HL-60 (cell line): ENCODE measurements around the gene LRRC41.
"Not testable (repeated sequence)": the region's sequence is repeated elsewhere in the genome, so short reads cannot be mapped to it uniquely, and the experiment has no call there.

Experiments
- DNase-seq, 2 experiments: peaks; one replicate each; pipeline ENCODE4 v3.0.0-alpha.2; 2010 to 2020; ENCODE audit warnings: low read depth in 1 of 2, low spot score in 1 of 2
- H3K27ac ChIP-seq: fragments of 250-450 bp; sonication (Bioruptor Pico); replicated peaks from 2 replicates; pipeline ENCODE4 v1.5.1; 2020; ENCODE audit warnings: mild to moderate bottlenecking, moderate library complexity
- H3K27me3 ChIP-seq: fragments of 250-450 bp; sonication (Bioruptor Pico); 2 replicates; pipeline ENCODE4 v1.5.1; 2021; ENCODE audit warnings: mild to moderate bottlenecking, moderate library complexity; ENCODE audit not compliant: insufficient read depth, poor library complexity, severe bottlenecking
- H3K4me3 ChIP-seq: replicated peaks from 2 replicates; pipeline ENCODE4 v1.5.1; 2011; ENCODE audit warnings: mild to moderate bottlenecking, control low read depth, low read length; ENCODE audit not compliant: insufficient read depth
- CTCF ChIP-seq: IDR thresholded peaks from one replicate; pipeline ENCODE4 v1.5.1; 2011; ENCODE audit warnings: low read length, control low read depth, inconsistent platforms; ENCODE audit not compliant: insufficient read depth
- GABPA ChIP-seq: IDR thresholded peaks from 2 replicates; pipeline ENCODE4 v1.6.1; 2012; ENCODE audit warnings: low read depth
- POLR2AphosphoS5 ChIP-seq: IDR thresholded peaks from 2 replicates; pipeline ENCODE4 v1.6.1; 2012; ENCODE audit warnings: low read depth
- REST ChIP-seq: IDR thresholded peaks from 2 replicates; pipeline ENCODE4 v1.6.1; 2012; ENCODE audit warnings: low read depth; ENCODE audit not compliant: insufficient replicate concordance
- SPI1 ChIP-seq: IDR thresholded peaks from 2 replicates; pipeline ENCODE4 v1.6.1; 2012; ENCODE audit warnings: low read depth, mild to moderate bottlenecking, borderline replicate concordance

LRRC41 gene

GRCh38 chr1:46340404-46341221 lies 37.2 kb upstream of the LRRC41 start, which contains the start of gene NSUN4:
Gene NSUN4 (plus strand): TSS chr1:46340807. CDS start chr1:46340827, 20 bp downstream.
- Histone ChIP-seq H3K27me3 (no peaks in the 10 kb centered on the region), H3K4me3 (peak within 1 kb of the TSS; percentile 62), H3K27ac (peak within 1 kb of the TSS; percentile 93)
- DNase-seq, result peak; percentile 95 to 97
- peak; percentile 95 for TF ChIP-seq POLR2AphosphoS5
- TF ChIP-seq REST, result peak; percentile 82
- TF ChIP-seq SPI1, result peak; percentile 54; the same call in 1 of the 2 replicates
- TF ChIP-seq GABPA, result peak; percentile 87
- TF ChIP-seq CTCF, result peak; percentile 73

- not testable (repeated sequence) for DNase-seq, H3K4me3 ChIP-seq, H3K27ac ChIP-seq, H3K27me3 ChIP-seq
Observed at GRCh38 chr1:46337409-46337808, 34.0 kb upstream of the LRRC41 start.

- no peak overlapping the region for H3K4me3 ChIP-seq
- TF ChIP-seq POLR2AphosphoS5 (no peak), REST (no peak), GABPA (no peak), SPI1 (no peak), CTCF (no peak)
- no peaks in the 10 kb centered on the region for H3K27me3 ChIP-seq
- H3K27ac ChIP-seq, result no peak overlapping the region
- DNase-seq, result no peak
Observed at GRCh38 chr1:46335081-46335480, 31.7 kb upstream of the LRRC41 start.

GRCh38 chr1:46334030-46334384 lies 30.6 kb upstream of the LRRC41 start:
- DNase-seq, result no peak
- no peak for TF ChIP-seq REST
- TF ChIP-seq POLR2AphosphoS5, result no peak
- TF ChIP-seq SPI1, result no peak
- TF ChIP-seq GABPA, result no peak
- TF ChIP-seq CTCF, result no peak
- Histone ChIP-seq H3K27me3 (no peaks in the 10 kb centered on the region), H3K27ac (no peak overlapping the region), H3K4me3 (no peak overlapping the region)
